NCI-H1436 (cell line): ENCODE measurements around the gene CIDEC.
"Not testable (repeated sequence)": the region's sequence is repeated elsewhere in the genome, so short reads cannot be mapped to it uniquely, and the experiment has no call there.

Source experiments
- DNase-seq: peaks from one replicate; lab custom pipeline; 2025; lab: John Stamatoyannopoulos, UW

The CIDEC gene

DNA sequence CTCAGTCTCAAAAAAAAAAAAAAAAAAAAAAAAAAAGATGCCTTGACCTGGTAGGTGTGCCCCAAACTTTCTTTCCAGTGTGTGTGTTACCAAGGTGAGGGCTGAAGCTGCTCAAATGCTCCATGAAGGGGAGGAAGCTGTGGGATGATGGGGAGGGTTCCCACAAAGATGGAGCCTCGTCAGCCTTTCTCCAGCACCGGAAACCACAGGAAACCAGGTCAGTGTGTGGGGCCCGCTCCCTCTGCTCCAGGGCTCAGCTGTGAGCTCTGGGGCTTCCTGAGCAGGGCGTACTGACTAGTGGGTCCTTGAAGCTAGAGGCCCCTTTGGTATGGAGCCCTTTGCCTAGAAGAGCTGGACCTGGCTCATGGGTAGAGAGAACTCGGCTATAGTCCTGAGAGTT is 21.9 kb upstream of the CIDEC start:
- no peak for DNase-seq

DNA sequence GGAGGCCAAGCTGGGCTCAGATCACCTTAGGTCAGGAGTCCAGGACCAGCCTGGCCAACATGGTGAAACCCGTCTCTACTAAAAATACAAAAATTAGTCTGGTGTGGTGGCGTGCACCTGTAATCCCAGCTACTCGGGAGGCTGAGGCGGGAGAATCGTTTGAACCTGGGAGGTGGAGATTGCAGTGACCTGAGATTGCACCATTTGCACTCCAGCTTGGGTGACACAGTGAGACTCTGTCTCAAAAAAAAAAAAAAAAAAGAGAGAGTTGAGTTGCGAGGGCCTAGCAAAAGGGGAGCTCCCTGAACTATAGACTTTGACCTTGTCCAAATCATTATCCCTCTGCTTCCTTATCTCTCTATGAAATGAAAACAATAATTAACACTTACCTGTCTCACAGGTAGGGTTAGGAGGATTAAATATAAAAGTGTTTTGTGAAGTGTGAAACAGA is 20.9 kb upstream of the CIDEC start:
- not testable (repeated sequence) for DNase-seq

GRCh38 chr3:9899289-9899791 is 19.3 kb upstream of the CIDEC start:
- DNase-seq = no peak

DNA sequence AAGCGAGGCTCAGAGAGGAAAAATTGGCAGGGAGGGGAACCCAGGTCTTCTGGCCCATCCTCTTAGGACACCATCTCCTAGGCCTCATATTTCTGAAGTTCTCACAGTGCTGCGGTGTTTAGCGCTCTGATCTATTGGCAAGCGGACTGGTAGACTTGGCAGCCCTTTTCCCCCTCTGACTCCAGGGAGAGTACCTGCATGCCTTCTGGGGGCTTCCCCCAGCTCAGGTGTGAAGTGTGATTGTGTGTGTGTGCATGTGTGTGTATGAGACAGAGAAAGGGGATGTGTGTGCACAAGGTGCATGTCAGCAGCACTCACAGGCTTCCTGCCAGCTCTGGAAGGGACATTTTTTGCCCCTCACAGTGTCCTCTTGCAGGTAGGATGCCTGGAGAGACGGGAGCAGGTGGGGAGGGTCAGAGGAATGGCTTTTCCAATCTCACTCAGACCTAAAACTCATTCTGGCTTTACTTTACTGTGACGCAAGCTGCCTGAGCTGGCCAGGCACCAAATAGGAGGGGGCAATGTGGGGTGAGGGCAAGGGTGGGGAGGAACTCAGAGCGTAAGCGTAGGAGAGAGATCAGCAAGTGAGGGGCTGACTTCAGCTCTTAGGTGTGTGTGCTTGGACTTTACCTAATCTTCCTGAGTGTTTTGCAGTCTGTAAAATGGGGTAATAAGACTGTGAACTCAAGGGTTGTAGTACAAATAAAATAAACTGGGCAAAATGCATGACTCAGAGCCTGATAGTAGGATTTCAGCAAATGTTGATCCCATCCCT is 18.6 kb upstream of the CIDEC start:
- no peak for DNase-seq

DNA sequence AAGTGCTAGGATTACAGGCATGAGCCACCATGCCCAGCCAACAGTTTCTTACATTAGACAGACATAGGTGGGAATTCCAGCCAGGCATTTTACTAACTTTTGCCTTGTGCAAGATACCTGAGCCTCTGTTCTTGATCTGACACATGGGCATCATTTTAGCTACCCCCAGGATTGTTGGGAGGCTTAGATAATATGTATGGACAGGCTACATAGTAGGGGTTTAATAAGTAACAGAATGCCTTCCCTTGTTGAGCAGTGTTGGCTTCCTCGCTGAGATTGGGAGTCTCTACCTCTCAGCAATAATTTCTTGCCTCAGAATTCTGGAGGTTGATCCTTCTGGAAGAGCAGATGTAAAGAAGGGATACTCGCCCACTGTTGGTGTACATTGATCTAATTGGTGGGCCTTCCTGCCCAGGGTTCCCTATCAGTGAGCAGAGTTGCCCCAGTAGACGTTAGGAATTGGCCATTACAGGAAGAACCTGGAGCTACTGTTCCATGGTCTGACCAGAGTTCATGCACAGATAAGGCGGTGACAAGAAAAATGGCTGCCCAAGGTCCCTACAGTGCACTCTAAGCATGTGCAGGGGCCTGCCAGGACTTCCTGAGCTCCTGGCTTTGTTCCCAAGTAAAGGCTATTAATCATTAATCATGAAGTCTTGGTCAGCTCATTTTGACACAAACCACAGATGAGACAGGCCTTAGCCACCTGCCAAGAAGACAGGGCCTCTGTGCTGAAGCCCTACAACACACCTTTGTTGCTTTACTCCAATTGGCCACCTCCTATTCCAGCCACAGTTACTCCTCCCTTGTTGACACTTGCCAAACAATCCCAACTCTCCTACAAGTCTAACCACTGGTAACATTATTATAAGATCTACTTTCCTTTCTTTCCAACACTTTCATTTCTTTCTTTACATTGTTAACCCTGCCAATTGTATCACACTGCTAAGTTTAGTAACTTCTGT is 17.6 kb upstream of the CIDEC start:
- DNase-seq = no peak

- DNase-seq = not testable (repeated sequence)
These were observed 16.8 kb upstream of the CIDEC start for GRCh38 chr3:9896755-9897407.

DNA sequence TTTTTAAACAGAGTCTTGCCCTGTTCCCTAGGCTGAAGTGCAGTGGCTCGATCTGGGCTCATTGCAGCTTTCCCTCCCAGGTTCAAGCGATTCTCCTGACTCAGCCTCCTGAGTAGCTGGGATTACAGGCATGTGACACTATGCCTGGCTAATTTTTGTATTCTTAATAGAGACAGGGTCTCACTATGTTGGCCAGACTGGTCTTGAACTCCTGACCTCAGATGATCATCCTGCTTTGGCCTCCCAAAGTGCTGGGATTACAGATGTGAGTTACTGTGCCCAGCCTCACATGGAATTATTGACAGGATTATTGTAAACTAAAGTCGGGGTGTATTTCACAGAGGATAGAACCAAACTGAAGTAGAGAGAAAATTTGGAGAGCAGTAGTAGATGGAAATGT is 15.7 kb upstream of the CIDEC start:
- not testable (repeated sequence) for DNase-seq

GRCh38 chr3:9893739-9894138 is 13.7 kb upstream of the CIDEC start:
- DNase-seq = no peak

DNA sequence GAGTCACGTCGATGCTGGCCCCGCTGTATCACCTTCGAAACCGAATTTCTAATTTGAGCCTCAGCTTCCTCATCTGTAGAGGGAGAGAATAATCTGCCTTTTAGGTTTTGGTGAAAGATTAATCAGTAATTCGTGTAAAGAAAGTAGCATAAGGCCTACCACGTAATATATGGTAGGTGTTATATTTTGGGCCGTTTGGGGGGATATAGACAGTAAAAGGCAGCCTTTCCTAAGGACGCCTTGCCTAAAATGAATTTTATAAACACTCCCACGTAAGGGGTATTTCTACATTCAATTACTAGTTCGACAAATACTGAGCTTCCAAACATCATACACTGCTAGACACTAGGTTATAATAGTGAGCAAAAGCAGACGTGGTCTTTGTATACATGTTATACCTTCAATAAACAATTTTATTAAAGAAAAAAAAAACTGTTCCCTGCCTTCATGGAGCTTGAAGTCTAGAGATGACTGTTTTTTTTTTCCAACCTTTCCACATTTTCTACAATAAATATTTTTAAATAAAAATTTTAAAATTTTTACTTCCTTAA is 11.1 kb upstream of the CIDEC start:
- no peak for DNase-seq

DNA sequence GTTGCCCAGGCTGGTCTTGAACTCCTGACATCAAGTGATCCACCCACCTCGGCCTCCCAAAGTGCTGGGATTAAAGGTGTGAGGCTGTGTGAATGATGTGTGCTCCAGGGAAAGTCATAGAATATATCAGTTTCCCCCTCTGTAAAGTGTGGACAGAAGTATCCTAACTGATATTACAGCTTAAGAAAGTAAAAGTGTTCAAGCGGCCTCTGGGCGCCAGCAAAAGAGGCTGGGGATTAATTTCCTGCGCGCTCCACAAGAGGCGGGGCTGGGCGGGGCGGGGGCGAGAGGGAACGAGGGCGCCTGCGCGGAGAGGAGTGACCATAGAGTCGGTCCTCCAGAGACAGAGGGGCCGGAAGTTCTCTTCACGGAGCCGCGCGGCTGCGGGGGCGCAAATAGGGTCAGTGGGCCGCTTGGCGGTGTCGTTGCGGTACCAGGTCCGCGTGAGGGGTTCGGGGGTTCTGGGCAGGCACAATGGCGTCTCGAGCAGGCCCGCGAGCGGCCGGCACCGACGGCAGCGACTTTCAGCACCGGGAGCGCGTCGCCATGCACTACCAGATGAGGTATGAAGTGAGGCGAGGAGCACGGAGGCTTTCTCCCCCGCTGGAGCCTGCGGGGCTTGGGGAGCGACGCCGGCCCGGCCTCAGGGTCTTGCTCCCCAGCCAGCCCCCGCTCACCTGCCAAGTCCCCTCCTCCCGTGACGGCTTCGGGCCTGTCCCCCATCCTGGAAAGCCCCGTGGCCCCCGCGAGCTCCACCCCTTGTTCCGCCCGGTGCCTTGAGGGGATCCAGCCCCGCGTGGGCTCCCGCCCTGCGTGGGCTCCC is 10.4 kb upstream of the CIDEC start, which contains the start of gene JAGN1:
Gene JAGN1 (plus strand): TSS at position 362 of the 823 bp plus-strand sequence. CDS start 113 bp downstream, at position 475.
- DNase-seq = peak; percentile 68

DNA sequence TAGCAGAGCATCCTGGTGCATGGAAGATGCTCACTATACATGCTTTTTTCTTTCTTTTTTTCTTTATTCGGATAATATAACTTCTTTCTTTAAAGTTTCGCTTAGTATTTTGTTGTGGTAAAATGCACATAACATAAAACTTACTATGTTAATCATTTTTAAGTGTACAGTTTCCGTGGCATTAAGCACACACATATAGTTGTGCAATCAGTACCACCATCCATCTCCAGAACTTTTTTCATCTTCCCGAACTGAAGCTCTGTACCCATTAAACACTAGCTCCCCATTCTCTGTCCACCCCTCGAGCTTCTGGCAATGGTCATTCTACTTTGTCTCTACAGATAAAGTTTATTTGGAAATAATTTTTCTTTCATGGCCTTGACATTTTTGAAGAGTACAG is 9.4 kb upstream of the CIDEC start:
- no peak for DNase-seq

DNA sequence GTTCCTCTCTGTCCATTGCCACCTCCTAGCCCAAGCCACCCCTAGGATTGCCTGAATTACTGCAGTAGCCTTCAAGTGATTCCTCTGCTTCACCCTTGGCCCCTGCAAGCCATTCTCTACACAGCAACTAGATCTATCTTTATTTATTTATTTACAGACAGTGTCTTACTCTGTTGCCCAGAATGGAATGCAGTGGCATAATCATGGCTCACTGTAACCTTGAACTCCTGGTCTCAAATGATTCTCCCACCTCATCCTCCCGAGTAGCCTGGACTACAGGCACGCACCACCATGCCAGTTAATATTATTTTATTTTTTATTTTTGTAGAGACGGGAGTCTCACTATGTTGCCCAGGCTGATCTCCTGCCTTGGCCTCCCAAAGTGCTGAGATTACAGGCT is 8.5 kb upstream of the CIDEC start:
- DNase-seq = no peak

DNA sequence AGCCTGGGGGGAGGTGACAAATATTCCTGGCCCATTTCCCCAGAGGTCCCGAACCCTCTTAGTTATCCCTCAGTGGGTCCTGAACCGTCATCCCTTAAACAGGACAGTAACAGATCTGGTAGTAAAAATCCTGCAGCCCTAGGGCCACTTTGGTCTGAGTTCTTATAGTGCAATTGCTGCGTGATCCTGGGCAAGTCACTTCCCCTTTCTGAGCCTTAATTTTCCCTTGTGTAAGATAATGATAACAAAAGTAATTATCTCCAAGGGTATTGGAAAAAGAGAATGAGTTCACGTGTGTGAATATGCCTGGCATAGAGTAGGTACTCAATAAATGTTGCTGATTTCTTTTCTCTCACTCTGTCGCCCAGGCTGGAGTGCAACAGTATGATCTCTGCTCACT is 7.4 kb upstream of the CIDEC start:
- no peak for DNase-seq

GRCh38 chr3:9886328-9886727 is 6.3 kb upstream of the CIDEC start:
- DNase-seq = no peak

DNA sequence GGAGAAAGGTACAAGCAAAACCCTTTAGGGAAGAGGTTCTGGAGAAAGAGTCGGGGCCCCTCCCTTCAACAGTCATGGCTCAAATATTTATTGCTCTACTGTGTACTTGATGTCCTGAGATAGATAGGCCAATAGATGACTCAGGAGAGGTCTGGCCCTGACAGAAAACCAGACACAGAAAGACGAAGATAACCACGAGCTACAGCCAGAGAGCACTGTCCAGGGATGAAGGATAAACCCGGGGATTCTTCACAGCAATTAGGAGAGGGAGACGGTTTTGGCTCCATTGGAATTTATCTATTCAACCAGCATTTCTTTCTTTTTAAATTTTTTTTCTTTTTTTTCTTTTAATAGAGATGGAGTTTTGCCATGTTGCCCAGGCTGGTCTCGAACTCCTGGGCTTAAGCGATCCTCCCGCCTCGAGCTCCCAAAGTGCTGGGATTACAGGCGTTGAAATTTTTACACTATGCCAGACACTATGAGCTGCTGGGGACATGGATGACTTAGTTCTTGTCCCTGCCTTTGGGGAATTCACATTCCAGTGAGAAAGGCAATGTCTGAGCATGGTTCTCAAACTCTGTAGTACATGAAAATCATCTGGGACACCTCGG is 4.6 kb upstream of the CIDEC start:
- no peak for DNase-seq

DNA sequence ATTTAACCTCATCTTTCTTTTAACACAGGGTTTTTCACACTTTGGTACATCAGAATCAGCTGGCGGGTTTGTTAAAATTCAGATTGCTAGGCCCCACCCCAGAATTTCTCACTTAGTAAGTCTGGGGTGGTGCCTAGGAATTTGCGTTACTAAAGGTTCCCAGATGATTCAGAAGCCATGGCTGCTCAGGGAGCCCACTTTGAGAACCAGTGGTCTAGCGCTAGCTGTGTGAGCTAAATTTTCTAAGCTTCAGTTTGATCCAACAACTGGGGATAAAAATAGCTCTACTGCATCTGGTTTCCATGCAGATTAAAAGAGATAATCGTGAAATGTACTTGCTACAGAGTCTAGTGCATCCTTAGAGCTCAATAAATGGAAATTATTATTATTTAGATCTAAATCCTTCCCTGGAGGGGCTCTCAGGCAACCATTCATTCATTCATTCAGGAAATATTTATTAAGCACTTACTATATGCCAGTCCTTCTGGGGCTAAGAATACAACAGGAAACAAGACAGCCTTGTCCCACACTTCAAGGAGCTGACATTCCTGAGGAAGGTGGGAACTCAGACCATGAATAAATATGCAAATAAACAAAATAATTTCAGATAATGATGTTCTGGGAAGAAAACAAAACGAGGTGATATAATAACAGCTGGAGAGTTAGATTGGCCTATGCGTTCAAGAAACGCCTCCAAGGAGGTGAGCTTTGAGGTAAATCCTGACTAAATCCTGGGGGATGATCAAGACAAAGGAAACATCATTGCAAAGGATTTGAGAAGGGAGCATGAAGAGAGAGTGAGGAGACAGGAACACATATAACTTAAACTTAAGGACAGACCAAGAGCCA is 3.9 kb upstream of the CIDEC start:
- DNase-seq = no peak

DNA sequence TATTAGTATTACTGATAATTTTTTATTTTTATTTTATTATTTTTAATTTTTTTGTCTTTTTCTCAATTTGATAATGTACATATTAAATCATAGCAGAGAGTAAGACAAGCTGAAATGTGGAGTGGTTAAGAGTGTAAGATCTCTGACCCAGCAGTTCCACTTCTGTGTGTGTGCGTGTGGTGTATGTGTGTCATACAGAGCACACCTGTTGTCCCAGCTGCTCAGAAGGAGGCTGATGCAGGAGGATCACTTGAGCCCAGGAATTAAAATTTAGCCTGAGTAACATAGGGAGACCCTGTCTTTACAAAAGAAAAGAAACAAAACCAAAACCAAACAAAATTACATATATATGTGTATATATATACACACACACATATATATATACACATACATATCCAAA is 1.4 kb upstream of the CIDEC start:
- no peak for DNase-seq

DNA sequence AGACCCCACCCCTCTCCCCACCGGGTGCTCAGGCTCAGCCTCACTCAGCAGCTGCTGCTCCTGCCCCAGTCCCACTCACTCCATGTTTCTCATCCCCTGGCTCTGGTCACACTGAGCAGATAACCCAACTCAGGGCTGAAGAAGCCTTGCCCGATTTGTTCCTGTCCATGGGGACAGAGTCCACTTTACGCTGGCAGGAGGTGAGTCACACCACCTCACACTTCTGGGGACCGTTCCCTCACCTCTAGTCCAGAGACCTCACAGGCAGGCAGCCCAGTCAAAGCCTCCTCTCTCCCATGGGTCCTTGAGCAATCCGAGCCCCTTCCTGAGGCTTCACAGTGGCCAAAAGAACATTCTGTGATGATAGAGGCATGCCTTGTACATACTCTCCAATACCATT is 1.4 kb downstream of the CIDEC start:
- DNase-seq = no peak

DNA sequence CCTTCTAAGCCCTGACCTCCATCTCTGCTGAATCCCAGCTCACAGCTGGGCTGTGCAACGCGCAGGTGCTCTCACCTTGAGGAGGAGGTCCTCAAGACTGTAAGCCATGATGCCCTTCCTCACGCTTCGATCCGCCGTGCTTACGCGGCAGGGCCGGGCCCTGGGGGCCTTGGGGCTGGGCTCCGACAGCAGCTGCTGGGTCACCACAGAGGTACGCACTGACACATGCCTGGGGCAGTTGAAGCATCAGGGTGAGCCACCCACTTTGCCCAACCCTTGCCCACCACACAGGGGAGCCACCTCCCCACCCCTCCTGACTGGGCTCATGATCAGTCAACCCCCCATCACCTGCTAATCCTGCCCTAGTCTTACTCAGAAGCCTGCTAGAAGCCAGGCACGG is 3.1 kb downstream of the CIDEC start:
- DNase-seq = no peak

GRCh38 chr3:9876255-9876654 is 3.8 kb downstream of the CIDEC start:
- DNase-seq = not testable (repeated sequence)
